ENCODE data around the gene TECPR2. TPM values are rescaled to one million over a fixed set of nuclear protein-coding genes. Genes with fewer than 3 reads are reported as not detected.
"Not testable (repeated sequence)": the region's sequence is repeated elsewhere in the genome, so short reads cannot be mapped to it uniquely, and the experiment has no call there.

TECPR2 gene
- total RNA-seq (2014; rRNA removed; shearing (Covaris generic)) = 5.0 TPM in 2 replicates

- peak; percentile 94 for DNase-seq (ENCODE audit: low read depth)
Measured at GRCh38 chr14:102362545-102363181, at the start of gene TECPR2, which contains the start of gene CINP. TSS of gene TECPR2 (plus strand) at chr14:102362941. CDS start at chr14:102376722, 13,781 bp downstream. TSS of gene CINP (minus strand) at chr14:102362890. CDS start at chr14:102362851, 39 bp downstream.

DNA sequence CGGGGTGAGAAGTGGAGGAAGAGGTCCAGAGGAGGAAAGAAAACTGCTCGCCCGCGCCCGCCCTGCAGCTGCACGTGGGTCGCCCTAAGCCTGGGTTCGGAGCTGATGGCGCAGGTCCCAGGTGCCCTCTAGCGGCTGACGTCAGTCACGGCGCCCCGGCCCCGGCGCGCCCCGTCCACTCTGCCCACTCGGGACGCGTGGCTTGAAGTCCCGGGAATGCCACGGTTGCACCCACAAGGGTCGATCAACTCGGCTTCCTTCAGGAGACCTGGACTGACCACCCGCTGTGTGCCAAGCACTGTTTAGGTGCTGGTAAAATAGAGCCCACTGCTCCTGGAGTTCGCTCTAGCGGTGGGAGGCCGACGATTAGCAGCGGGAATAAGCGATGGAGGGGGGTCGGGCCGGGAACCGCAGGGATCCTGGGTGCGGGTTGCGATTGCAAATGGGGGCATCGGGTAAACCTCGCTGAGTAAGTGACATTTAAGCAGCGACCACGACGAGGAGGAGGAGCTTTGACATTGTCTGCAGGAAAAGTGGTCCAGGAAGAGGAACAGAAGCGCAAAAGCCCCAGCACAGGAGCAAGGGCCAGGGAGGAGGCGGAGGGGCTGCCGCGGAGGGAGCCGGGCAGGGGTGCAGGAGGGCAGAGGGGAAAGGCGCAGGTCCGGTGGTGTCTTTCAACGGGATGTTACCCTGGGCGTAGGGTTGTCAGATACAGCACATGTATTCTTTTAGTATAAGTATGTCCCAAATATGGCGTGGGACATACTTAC is 48.3 kb upstream of the TECPR2 start:
- DNase-seq (ENCODE audit: low read depth) = peak; percentile 76

GRCh38 chr14:102315121-102315520 is 47.6 kb upstream of the TECPR2 start:
- DNase-seq (ENCODE audit: low read depth) = no peak

DNA sequence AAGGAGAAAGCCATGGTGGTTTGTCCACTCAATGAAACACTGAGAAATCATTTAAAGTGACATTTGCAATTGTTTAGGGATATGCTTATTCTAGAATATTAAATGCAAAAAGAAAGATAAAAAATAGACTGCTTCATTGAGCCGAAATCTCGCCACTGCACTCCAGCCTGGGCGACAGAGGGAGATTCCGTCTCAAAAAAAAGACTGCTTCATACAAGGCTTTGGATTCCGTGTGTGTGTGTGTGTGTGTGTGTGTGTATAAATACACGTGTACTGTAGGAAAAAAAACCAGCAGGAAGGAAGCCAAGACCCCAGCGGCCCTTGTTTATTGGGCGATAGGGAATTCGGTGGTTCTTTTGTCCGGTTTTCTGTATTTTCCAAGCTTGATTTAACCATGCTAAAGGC is 46.4 kb upstream of the TECPR2 start:
- peak; percentile 72 for DNase-seq (ENCODE audit: low read depth)

- DNase-seq (ENCODE audit: low read depth) = peak; percentile 88
Measured at GRCh38 chr14:102316743-102317563, 45.8 kb upstream of the TECPR2 start.

GRCh38 chr14:102317564-102318248 is 45.0 kb upstream of the TECPR2 start:
- peak; percentile 70 for DNase-seq (ENCODE audit: low read depth)

DNA sequence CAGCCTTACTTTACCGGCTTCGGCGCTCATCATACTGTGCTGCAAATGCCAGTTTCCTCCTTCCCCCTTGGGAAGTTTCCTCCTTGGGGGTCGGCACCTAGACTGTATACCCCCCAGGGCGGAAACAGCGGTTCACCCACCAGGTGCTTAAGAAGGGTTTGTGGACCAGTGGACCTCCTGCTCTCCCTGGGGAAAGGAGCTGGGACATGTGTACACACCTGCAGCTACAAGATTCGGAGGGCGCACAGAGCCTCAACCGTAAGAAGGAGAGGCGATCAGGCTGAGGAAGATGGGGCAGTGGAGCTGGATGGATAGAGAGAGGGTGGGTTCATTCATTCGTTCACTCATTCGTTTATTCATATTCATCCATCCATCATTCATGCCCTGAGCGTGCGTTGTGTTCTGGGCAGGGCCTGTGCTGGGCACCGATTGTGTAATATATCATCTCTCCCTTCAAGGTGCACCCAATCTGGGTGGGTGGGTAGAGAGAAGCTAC is 43.9 kb upstream of the TECPR2 start:
- DNase-seq (ENCODE audit: low read depth) = no peak

DNA sequence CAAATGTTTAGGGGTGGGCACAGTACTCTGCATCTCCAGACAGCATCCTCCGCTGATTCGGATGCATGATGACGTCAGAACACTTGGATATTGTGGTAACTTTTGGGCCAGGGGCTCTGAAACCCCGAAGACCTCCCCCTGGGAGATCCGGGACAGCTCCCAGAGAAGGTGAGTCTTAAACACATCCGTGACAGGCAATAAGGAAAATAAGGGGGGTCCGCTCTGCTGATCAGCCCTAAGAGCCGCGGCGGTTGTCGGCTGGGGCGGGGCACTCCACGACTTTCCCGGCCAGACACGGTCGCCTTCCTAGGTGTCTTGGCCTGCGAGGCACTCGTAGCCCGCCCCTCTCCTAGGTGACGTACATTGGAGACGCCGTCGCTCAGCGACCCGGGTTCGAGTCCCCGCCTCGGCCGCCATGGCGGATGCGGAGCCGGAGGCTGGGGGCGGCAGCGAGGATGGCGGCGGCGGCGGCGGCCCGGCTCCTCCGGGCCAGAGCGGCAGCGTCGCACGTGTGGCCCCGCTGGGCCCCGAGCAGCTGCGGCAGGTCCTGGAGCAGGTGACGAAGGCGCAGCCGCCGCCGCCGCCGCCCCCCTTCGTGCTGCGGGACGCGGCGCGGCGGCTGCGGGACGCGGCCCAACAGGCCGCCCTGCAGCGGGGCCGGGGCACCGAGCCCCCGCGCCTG is 43.2 kb upstream of the TECPR2 start, which contains the start of gene ZNF839:
ZNF839 (plus strand) TSS at position 396 of the 682 bp plus-strand sequence; CDS start at position 416, 20 bp downstream.
- peak; percentile 82 for DNase-seq (ENCODE audit: low read depth)

DNA sequence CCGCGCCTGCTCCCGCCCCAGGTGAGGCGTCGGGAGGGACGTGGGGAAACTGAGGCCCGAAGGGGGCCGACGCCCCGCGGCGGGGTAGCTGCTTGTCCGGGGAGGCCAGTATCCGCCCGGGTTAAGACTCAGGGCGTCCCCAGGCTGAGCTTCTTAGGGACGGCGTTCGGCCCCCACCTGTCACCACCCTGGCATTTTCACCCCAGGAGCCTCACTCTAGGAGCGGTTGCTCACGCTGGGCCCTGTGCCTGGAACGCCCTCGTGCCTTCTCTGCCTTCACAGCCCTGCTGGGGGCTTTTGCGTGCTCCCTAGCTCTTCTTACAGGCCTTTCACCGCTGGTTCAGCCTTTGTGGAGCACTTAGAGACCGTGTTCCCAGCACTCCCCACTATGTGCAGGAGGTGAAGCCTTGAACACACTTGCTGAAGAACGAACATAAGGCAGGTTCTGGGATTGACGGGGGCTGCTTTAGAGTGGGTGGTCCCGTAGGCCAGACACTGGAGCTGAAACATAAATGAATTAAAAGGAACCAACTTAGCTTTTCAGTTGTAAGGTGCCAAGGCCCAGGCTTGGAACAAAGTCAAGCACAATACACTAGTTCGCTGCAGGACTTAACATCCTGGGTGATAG is 42.6 kb upstream of the TECPR2 start:
- DNase-seq (ENCODE audit: low read depth) = peak; percentile 39

GRCh38 chr14:102320671-102321455 is 41.9 kb upstream of the TECPR2 start:
- no peak for DNase-seq (ENCODE audit: low read depth)

GRCh38 chr14:102321456-102322422 is 41.0 kb upstream of the TECPR2 start:
- no peak for DNase-seq (ENCODE audit: low read depth)

DNA sequence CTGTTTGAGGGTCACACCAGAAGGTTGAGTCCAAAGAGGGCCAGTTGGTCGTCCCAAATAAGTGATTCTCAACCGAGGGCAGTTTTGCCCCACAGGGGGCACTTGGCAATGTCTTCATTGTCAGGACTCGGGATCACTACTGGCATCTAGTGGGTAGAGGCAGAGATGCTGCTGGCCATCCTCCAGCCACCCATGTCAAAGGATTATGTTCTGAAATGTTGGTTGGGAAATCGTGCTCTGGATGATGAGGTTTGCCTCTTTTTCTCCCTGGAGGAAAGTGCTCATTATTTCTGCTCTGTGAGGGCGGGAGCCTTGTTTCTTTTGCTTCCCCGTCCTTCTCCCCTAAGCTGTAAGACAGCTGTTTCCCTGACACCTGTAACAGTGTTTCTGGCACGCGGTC is 39.6 kb upstream of the TECPR2 start:
- peak; percentile 68 for DNase-seq (ENCODE audit: low read depth)

- DNase-seq (ENCODE audit: low read depth) = no peak
Measured at GRCh38 chr14:102325791-102326345, 36.9 kb upstream of the TECPR2 start.

DNA sequence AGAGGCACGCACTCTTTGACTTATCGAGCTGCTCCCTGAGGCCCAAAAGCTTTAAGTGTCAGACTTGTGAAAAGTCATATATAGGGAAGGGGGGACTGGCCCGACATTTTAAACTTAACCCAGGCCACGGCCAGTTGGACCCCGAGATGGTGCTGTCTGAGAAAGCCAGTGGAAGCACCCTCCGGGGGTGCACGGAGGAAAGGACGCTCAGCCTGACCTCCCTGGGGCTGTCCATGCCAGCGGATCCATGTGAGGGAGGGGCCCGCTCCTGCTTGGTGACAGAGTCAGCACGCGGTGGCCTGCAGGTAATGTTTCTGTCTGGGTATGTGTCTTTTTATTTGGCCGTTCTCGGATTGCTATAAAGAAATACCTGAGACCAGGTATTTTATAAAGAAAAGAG is 36.2 kb upstream of the TECPR2 start:
- DNase-seq (ENCODE audit: low read depth) = no peak

DNA sequence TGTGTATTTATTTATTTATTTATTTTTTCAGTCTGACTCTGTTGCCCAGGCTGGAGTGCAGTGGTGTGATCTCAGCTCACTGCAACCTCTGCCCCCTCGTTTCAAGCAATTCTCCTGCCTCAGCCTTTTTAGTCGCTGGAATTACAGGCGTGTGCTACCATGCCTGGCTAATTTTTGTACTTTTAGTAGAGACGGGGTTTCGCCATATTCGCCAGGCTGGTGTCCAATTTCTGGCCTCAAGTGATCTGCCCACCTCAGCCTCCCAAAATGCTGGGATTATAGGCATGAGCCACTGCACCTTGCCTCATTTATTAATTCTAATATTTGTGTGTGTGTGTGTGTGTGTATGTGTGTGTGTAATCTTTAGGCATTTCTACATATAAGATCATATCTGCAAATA is 33.4 kb upstream of the TECPR2 start:
- not testable (repeated sequence) for DNase-seq (ENCODE audit: low read depth)

DNA sequence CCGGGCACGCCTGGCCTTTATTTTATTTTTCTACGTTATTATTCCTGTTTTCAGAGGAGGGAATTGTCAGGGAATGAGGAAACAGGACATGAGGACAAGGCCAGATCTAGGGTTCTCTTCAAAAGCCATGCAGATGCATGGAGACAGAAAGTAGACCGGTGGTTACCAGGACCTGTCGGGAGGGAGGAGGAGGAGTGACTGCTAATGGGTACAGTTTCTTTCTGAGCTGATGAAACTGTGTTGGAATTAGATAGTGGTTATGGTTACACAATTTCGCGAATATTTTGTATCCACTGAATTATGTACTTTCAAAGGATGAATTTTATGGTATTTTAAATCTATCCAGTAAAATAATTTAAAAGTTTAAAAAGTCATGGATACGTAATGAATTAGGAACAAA is 31.9 kb upstream of the TECPR2 start:
- no peak for DNase-seq (ENCODE audit: low read depth)

DNA sequence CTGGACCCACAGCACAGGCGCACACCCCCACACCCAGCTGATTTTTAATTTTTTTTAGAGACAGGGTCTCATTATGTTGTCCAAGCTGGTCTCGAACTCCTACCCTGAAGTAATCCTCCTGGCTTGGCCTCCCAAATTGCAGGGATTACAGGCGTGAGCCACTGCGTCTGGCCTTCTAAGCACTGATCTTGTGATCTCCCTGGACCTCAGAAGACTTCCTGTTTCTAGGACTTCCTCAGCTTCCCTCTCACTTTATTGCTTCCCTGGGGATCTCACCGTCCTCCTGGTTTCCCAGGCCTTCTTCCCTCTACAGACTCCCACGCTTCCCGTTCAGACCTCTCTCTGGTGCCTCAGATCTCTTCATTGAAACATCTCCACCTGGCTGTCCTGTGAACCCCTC is 29.4 kb upstream of the TECPR2 start:
- DNase-seq (ENCODE audit: low read depth) = no peak

Measured in RPMI7951 (cell line).